RPMI8226 (cell line): ENCODE results near the gene C11orf52.
"Not testable (repeated sequence)": the region's sequence is repeated elsewhere in the genome, so short reads cannot be mapped to it uniquely, and the experiment has no call there.

ENCODE experiments used
- DNase-seq: peaks from one replicate; pipeline ENCODE4 v3.0.0-alpha.2; 2015

Gene C11orf52

DNA sequence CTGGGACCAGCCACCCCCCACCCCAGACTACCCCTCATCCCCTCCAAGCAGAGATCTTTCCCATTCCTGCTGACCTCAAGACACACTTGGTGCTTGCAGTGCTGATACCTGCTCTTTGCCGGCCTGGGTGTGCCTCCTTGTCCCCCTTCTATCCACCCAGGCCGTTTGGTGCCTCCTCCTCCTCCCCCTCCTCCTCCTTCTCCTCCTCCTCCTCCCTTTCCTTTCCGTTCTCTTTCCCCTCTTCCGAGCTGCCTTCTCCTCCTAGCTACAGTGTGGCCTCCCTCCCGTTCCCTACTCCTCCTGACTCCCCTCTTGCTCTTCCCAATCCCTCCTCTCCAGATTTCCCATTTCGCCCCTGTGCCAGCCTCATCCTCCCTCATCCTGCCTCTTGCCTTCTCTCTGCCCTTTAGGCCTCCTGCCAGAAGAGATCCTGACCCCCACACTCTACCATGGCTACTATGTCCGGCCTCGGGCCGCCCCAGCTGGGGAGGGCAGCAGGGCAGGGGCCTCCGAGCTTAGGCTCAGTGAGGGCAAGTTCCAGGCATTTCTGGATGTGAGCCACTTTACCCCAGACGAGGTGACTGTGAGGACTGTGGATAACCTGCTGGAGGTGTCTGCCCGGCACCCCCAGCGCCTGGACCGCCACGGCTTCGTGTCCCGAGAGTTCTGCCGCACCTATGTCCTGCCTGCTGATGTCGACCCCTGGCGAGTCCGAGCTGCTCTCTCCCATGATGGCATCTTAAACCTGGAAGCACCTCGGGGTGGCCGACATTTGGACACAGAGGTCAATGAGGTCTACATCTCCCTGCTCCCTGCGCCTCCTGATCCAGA lies 5.5 kb upstream of the C11orf52 start:
- no peak for DNase-seq

DNA sequence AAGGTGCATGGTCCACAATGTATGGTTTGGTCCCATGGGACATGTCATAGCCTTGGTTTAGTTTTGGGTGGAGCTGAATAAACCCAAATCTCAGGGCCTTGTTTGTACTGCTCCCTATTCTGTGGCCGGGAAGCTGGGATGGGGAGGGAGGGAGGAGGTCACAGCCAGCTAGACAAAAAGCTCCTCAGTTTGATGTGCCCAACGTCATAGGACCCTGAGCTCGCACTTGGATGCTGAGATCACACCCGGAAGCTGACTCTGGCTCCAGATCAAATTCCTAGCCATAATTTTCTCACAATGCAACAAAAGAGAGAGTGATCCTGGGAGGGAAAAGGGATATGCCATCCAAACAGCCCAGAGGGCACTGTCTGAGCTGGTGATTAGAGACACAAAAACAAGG lies 4.7 kb upstream of the C11orf52 start:
- no peak for DNase-seq

DNA sequence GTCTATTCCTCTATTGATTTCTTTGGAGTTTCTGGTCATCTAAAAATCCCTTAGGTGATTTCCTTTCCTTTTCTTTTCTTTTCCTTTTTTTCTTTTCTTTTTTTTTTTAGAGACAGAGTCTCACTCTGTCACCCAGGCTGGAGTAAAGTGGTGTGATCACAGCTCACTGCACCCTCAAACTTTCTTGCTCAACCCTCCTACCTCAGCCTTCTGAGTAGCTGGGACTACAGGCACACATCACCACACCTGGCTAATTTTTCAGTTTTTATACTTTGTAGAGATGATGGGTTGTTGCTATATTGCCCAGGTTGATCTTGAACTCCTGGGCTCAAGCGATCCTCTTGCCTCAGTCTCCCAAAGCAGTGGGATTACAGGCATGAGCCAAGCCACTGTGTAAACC lies 1.9 kb upstream of the C11orf52 start:
- no peak for DNase-seq

DNA sequence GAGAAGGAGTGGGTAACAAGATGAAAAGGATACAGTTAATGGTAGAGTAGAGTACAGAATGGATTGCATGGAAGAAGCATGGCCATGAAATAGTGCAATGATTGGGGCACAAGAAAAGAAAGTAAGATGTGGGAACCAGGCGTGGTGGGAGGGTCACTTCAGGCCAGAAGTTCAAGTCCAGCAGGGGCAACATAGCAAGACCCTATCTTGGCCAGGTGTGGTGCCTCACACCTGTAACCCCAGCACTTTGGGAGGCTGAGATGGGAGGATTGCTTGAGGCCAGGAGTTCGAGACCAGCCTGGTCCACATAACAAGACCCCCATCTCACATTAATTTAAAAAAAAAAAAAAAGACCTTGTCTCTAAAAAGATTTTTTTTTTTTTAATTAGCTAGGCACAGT lies 1.4 kb upstream of the C11orf52 start:
- DNase-seq, result no peak

- DNase-seq, result no peak
Observed at GRCh38 chr11:111917788-111918187, 925 bp upstream of the C11orf52 start.

DNA sequence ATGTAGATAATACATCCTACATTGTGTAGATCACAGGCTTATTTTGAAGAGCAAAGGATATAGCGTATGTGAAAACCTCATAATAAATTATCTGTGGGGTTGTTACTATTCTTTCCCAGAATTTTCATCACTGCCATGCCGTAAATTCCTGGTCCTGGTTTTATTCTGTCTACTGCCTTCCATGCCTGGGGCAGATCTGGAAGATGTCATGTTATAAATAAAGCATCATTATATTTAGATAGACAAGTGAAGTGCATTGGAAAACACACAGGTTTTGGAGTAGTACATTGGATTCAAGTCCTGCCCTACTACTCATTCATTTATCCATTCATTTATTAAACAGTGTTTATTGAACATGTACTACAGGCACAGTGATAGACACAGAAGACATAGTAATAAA lies 2.2 kb downstream of the C11orf52 start:
- DNase-seq, result no peak

GRCh38 chr11:111921541-111922230 lies 3.0 kb downstream of the C11orf52 start:
- no peak for DNase-seq

GRCh38 chr11:111922803-111923202 lies 4.1 kb downstream of the C11orf52 start:
- no peak for DNase-seq

GRCh38 chr11:111923351-111923788 lies 4.7 kb downstream of the C11orf52 start:
- no peak for DNase-seq

GRCh38 chr11:111923951-111924350 lies 5.2 kb downstream of the C11orf52 start:
- no peak for DNase-seq

DNA sequence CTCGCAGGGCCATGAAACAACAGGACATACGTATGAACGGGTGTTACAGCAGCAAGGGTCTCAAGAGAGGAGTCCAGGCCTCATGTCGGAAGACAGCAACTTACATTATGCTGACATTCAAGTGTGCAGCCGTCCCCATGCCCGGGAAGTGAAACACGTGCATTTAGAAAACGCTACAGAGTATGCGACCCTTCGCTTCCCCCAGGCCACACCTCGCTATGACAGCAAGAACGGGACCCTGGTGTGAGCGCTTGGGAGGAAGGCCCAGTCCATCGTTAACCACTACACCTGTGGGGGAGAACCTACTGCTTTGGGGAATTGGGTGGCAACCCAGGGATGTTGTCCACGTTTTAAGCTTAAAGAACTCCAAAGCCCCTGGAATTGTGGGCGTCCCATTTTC lies 7.2 kb downstream of the C11orf52 start:
- DNase-seq, result no peak

DNA sequence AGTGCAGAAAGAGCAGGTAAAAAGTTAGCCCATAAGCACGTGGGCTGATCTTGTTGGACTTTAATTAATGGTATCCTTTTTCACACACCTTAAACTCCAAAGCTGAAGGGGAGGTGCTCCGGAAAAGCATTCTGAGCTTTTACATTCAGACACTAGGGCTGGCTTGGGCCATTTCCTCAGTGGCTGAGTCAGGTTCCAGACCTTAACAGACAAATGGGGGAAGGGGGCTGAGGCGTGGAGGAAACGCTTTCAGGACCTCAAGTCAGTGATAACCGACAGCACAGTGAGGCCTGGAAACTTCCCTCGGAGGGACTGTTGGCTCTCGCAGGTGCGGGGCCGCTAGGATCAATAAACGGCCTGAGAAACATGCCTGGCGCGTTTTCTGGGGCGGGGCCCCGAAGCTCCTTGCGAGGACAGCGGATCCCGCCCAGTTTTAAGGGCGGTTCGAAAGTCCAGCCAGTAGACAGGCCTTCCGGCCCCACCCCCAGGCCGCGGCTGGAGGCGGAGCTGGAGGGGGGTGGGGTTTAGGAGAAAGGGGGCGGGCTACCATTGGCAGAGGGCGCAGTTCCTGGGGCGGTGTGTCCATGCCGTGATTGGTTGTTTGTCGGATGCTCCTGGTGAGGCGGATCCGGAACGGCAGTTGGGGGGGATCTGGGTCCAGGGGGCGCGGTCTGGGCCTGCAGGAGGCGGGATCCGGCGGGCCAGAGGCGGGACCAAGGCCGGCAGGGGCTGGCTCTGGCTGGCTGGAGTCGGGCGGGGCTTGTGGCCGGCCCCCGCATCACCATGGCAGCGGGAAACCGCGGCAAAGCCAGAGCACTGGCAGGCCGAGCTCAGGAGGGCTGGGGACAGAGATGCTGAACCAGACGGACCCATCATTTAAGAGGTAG lies 8.0 kb downstream of the C11orf52 start:
- DNase-seq, result peak; percentile 99

DNA sequence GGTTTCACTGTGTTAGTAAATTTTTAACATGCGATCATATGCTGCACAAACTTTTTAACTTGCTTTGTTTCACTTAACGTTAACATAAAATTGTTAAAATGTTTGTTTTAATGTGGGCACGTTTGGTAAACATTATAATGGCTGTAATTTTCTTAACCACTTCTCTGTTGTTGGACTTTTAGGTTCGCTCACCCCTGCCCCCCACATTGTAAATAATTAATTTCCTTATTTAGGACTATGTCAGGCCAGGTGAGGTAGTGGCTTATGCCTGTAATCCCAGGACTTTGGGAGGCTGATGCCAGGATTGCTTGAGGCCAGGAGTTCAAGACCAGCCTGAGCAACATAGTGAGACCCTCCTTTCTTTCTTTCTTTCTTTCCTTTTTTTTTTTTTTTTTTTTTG lies 11.8 kb downstream of the C11orf52 start:
- no peak for DNase-seq

DNA sequence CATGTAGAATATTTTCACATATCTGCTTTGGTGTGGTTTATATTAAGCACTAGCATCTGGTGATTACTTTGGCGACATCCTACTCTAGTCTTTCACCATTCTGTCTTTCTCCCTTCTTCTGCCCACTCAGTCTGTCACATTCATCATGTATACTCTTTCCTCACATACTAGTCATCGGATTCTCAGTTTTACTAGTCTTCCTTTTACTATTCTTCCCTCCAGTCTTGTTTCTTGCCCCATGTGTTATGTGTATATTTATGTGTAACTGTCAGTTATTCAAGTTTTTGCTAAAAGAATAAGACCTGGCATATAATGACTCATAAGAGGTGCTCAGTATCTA lies 13.9 kb downstream of the C11orf52 start:
- DNase-seq, result no peak

DNA sequence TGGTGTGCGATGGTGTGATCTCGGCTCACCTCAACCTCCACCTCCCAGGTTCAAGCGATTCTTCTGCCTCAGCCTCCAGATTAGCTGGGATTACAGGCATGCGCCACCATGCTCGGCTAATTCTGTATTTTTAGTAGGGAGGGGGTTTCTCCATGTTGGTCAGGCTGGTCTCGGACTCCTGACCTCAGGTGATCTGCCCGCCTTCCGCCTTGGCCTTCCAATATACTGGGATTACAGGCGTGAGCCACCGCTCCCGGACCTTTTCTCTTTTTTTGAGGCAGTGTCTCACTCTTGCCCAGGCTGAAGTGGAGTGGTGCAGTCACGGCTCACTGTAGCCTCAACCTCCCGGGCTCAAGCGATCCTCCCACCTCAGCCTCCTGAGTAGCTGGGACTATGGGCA lies 14.5 kb downstream of the C11orf52 start:
- DNase-seq, result not testable (repeated sequence)

- DNase-seq, result no peak
Observed at GRCh38 chr11:111933872-111934271, 15.2 kb downstream of the C11orf52 start.

- no peak for DNase-seq
Observed at GRCh38 chr11:111934306-111934705, 15.6 kb downstream of the C11orf52 start.

DNA sequence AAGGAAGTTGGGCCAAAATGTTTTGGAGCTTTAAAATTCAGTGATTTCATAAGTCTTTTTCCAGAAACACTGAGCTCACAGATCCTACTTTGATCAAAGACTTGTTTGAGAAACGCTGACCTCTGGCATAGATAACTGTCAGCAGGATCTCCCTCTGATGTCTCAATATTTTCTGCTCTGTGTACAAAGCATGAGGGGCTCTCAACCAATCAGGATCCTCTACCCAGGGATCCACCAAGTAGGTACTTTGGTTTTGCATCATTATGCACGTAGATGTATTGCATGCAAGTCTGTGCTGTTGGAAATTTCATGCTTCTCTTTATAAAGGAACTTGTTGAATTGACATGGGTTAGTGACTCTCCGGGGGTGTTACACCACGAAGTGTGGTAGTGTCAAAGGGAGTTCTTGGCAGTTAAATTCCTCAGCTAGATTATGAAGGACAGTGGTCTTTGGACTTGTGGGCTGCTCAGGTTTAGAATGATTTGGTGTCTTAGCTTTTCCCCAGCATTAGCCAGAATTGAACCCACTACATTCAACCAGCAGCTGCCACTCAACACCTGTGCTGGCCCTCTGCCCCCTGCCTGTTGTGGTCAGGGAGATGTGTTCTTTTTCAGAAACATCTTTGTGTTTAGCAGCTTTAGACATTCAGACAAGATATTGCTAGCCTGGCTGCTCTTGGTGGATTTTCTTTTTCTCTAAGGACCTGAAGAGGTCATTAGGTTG lies 16.8 kb downstream of the C11orf52 start:
- DNase-seq, result peak; percentile 71

DNA sequence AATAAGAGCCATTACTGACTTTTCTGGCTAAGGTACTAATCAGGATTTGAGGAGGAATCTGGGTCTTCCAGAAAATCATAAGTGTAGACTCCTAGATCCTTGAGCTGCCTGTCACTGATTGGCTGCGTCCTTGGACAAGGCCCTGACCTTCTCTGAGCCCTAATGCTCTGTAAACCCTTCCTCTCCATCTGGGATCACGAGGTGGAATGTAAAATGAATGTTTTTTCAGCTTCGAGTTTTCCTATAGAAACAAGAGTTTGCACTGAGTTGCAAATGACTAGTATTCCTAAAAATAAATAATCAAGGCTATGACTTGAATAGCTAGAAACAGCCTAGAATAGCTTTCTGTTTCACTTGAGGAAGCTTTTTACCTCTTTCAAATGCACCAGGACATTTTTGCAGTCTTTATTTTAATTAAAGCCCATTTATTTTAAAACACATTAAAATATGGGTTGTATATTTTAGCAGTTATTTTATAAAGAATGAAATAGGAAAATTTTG lies 17.4 kb downstream of the C11orf52 start:
- DNase-seq, result no peak

DNA sequence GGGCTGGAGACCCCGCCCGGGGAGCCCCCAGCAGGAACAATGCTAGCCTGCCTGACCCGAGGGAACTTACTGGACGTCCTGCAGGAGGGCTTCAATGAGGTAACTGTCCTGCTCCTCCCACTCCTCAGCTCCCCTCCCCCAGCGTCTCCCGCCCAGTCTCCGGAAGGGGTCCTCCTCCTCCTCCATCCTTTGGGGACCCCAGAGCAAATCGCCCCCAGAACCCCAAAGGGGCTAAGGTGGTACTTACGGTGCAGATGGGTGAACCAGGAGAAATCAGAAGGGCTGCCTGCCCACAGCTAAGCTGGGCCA lies 18.7 kb downstream of the C11orf52 start:
- no peak for DNase-seq

DNA sequence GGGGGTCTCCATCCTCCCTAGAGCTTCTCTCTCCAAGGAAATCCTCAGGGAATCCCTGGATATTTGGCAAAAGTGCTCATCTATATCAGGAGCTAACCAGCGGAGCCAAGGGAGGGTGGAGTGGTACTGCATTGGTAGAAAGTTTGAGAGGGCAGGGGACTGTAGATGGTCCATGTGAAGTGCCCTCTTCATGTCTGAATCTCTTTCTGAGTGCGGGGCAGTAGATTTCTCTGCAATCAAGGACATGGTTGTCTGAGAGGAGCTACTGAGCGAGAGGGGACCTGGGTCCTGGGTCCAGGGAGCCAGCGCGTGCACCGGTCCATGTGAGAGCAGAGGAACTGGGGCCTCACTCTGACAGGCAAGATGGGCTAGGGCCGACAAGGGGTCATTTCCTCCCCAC lies 19.1 kb downstream of the C11orf52 start:
- DNase-seq, result no peak

DNA sequence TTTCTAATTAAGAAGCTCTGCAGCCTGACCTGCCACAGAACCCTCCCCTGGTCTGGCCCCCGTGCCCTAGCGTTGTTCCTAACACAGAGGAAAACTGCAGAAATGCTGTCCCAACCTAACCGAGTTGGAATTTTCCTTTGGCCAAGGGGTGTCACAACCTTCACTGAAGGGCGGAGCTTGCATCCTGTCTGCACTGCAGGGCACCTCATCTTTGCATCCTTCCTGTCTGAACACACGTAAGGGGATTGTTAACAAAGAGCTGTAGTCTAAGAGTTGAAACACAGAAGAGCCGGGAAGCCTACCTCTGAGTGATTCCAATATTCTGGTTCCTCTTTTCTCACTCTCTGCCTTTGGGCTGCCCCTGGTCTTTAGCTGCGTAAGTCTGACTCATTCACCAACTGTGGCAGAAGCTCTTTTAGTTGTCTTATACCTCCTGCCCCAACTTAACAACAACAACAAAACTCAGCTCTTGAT lies 20.0 kb downstream of the C11orf52 start:
- peak; percentile 53 for DNase-seq
